Naive B cell (primary cell): Measurements from ENCODE around the gene COL13A1. TPM values are rescaled to one million over a fixed set of nuclear protein-coding genes. Genes with fewer than 3 reads are reported as not detected.

ENCODE experiments used
- ATAC-seq, 2 donors: fragments of 150-1000 bp; cut with Tn5 transposase; 2 replicates each; pipeline ENCODE4 v1.10.0; 2021; ENCODE audit warnings: low read depth in 2 of 2, mild to moderate bottlenecking in 2 of 2, moderate library complexity in 2 of 2
- DNase-seq: peaks from one replicate; pipeline ENCODE4 v3.0.0; 2022
- H3K27ac Mint-ChIP-seq, 6 donors: one replicate each; pipeline ENCODE4 v1.8.0; 2020 to 2022; ENCODE audit warnings: mild to moderate bottlenecking in 6 of 6, mixed read lengths in 6 of 6, moderate library complexity in 5 of 6, inconsistent platforms in 2 of 6
- H3K27me3 Mint-ChIP-seq, 3 donors: one replicate each; pipeline ENCODE4 v1.8.0; 2021 to 2022; ENCODE audit warnings: mixed read lengths in 3 of 3, mild to moderate bottlenecking in 1 of 3
- H3K36me3 Mint-ChIP-seq, 2 donors: one replicate each; pipeline ENCODE4 v1.8.0; 2020 to 2022; ENCODE audit warnings: mixed read lengths in 2 of 2, inconsistent platforms in 1 of 2, mild to moderate bottlenecking in 1 of 2
- H3K4me1 Mint-ChIP-seq, 3 donors: one replicate each; pipeline ENCODE4 v1.8.0; 2020 to 2022; ENCODE audit warnings: mixed read lengths in 3 of 3, inconsistent platforms in 1 of 3, mild to moderate bottlenecking in 1 of 3, moderate library complexity in 1 of 3
- H3K4me3 Mint-ChIP-seq, 8 donors: one replicate each; pipeline ENCODE4 v1.8.0; 2020 to 2022; ENCODE audit warnings: mild to moderate bottlenecking in 8 of 8, mixed read lengths in 8 of 8, moderate library complexity in 8 of 8, inconsistent platforms in 2 of 8
- H3K9me3 Mint-ChIP-seq, 7 donors: one replicate each; pipeline ENCODE4 v1.8.0; 2020 to 2022; ENCODE audit warnings: mixed read lengths in 7 of 7, mild to moderate bottlenecking in 5 of 7, inconsistent platforms in 2 of 7, moderate library complexity in 1 of 7
- polyA plus RNA-seq, 6 donors: library from polyadenylated mRNA; unstranded; fragments of 300-500 nt; fragmentation: Illumina TruSeq; gene quantifications; one replicate each; pipeline ENCODE4 v1.2.3, GENCODE V29; 2021; ENCODE audit warnings: low read depth in 6 of 6

Gene COL13A1
- polyA plus RNA-seq, 6 donors from 2014 or later = not detected

- no peak for DNase-seq
- no peaks in the 10 kb centered on the region for H3K4me1 Mint-ChIP-seq
- no peak overlapping the region for H3K4me3 Mint-ChIP-seq
- H3K27ac Mint-ChIP-seq = no peak overlapping the region
- ATAC-seq = no peak
- H3K27me3 Mint-ChIP-seq = peaks cover 5 to 19% (median 8%) of the 10 kb centered on the region in 3 donors
- peaks cover 0 to 5% of the 10 kb centered on the region in 2 donors for H3K36me3 Mint-ChIP-seq
- peaks cover 0 to 6% (median 1%) of the 10 kb centered on the region in 7 donors for H3K9me3 Mint-ChIP-seq
These were observed 134.4 kb downstream of the COL13A1 start for GRCh38 chr10:69936091-69936490.

DNA sequence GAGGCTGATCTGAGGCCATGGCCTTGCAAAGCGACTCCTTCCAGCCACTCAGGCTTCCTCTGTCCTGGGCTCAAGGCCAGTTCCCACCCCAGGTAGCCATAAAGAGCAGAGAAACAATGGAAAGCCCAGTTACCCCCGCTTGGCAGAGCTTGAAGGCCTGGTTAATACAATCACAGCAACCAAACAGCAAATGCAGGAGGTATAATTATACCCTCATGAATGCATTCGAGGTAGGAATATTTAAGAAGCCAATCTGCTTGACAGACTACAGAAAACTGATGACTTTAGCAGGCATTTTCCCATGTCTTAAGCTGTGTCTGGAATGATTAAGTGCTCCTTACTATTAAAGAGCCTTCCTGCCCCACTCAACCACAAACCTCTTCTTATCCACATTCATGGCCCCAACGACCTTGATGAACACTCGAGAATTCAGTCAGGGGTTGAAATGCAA is 136.9 kb downstream of the COL13A1 start:
- ATAC-seq (no peak), DNase-seq (no peak)
- Mint-ChIP-seq H3K27ac (no peak overlapping the region), H3K4me3 (no peak overlapping the region), H3K36me3 (peaks cover 0 to 11% of the 10 kb centered on the region in 2 donors), H3K27me3 (peaks cover 0 to 8% (median 4%) of the 10 kb centered on the region in 3 donors), H3K4me1 (no peaks in the 10 kb centered on the region), H3K9me3 (peaks cover 0 to 10% (median 1%) of the 10 kb centered on the region in 7 donors)

GRCh38 chr10:69939061-69939460 is 137.4 kb downstream of the COL13A1 start:
- Mint-ChIP-seq H3K27ac (no peak overlapping the region), H3K4me1 (no peaks in the 10 kb centered on the region), H3K9me3 (peaks cover 0 to 10% (median 1%) of the 10 kb centered on the region in 7 donors), H3K36me3 (peaks cover 0 to 11% of the 10 kb centered on the region in 2 donors), H3K4me3 (no peak overlapping the region), H3K27me3 (peaks cover 0 to 8% (median 4%) of the 10 kb centered on the region in 3 donors)
- ATAC-seq = no peak
- DNase-seq = no peak

GRCh38 chr10:69939481-69939880 is 137.8 kb downstream of the COL13A1 start:
- no peak overlapping the region for H3K4me3 Mint-ChIP-seq
- H3K4me1 Mint-ChIP-seq = no peaks in the 10 kb centered on the region
- peaks cover 0 to 8% (median 4%) of the 10 kb centered on the region in 3 donors for H3K27me3 Mint-ChIP-seq
- no peak for ATAC-seq
- DNase-seq = no peak
- H3K9me3 Mint-ChIP-seq = peaks cover 0 to 10% (median 1%) of the 10 kb centered on the region in 7 donors
- H3K36me3 Mint-ChIP-seq = peaks cover 0 to 11% of the 10 kb centered on the region in 2 donors
- no peak overlapping the region for H3K27ac Mint-ChIP-seq

GRCh38 chr10:69941730-69942129 is 140.0 kb downstream of the COL13A1 start:
- no peak overlapping the region for H3K27ac Mint-ChIP-seq
- peaks cover 0 to 10% (median 1%) of the 10 kb centered on the region in 7 donors for H3K9me3 Mint-ChIP-seq

GRCh38 chr10:69943292-69943820 is 141.7 kb downstream of the COL13A1 start:
- Mint-ChIP-seq H3K4me1 (no peaks in the 10 kb centered on the region), H3K27me3 (peaks cover 4 to 8% (median 4%) of the 10 kb centered on the region in 3 donors), H3K9me3 (peaks cover 0 to 10% (median 1%) of the 10 kb centered on the region in 7 donors), H3K27ac (no peak overlapping the region), H3K4me3 (no peak overlapping the region), H3K36me3 (peaks cover 0 to 11% of the 10 kb centered on the region in 2 donors)
- no peak for ATAC-seq
- no peak for DNase-seq

More at GRCh38 chr10:69941730-69942129, 140.0 kb downstream of the COL13A1 start:
- no peak overlapping the region for H3K4me3 Mint-ChIP-seq
- ATAC-seq (no peak), DNase-seq (no peak)
- H3K27me3 Mint-ChIP-seq = peaks cover 4 to 8% (median 4%) of the 10 kb centered on the region in 3 donors
- no peaks in the 10 kb centered on the region for H3K4me1 Mint-ChIP-seq
- H3K36me3 Mint-ChIP-seq = peaks cover 0 to 11% of the 10 kb centered on the region in 2 donors

DNA sequence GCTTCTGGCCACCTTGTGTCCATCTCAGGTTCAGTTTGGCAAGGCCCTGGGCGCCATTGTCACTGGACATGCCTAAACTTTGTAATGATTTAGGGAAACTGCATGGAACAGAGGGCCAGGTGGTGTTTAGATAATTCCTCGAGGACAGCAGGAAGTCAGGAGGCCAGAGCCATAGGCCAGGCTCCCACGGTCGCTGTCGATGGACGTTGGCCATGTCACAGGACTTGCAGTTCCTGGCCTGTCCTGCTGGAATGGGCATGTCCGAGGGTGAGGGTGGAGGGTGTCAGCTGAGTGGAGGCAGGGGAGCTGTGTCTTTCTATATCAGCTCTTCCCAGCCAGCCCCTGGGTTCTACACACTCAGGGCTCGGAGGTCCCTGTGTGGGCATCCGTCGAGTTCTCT is 143.1 kb downstream of the COL13A1 start:
- H3K27me3 Mint-ChIP-seq = peaks cover 4 to 8% (median 5%) of the 10 kb centered on the region in 3 donors
- peaks cover 0 to 10% (median 1%) of the 10 kb centered on the region in 7 donors for H3K9me3 Mint-ChIP-seq
- ATAC-seq (no peak), DNase-seq (no peak)
- H3K27ac Mint-ChIP-seq = no peak overlapping the region
- no peaks in the 10 kb centered on the region for H3K4me1 Mint-ChIP-seq
- H3K36me3 Mint-ChIP-seq = peaks cover 0 to 11% of the 10 kb centered on the region in 2 donors
- H3K4me3 Mint-ChIP-seq = no peak overlapping the region

DNA sequence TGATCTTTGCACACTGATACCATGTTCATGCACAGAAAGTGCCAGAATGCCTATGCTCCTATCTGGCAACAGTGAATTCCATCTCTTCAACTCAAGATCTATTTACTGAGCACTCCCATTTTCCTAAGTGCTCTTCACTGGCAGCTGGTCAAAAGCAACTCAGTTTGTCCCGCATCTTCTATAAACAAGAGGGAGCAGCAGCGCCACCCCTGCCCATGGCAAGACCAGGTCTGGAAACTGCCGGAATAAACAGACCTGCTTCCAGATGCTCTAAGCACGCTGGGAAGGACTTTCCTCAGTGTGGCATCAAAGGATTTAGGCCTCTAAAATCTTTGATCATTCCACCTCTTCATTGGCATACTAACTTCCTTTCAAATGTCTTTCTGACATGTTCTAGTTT is 146.6 kb downstream of the COL13A1 start:
- no peaks in the 10 kb centered on the region for H3K9me3 Mint-ChIP-seq
- DNase-seq (no peak), ATAC-seq (no peak)
- H3K36me3 Mint-ChIP-seq = no peaks in the 10 kb centered on the region
- H3K4me1 Mint-ChIP-seq = peaks cover 0 to 12% (median 2%) of the 10 kb centered on the region in 3 donors
- no peak overlapping the region for H3K27ac Mint-ChIP-seq
- peaks cover 0 to 14% (median 0%) of the 10 kb centered on the region in 3 donors for H3K27me3 Mint-ChIP-seq
- no peak overlapping the region for H3K4me3 Mint-ChIP-seq

DNA sequence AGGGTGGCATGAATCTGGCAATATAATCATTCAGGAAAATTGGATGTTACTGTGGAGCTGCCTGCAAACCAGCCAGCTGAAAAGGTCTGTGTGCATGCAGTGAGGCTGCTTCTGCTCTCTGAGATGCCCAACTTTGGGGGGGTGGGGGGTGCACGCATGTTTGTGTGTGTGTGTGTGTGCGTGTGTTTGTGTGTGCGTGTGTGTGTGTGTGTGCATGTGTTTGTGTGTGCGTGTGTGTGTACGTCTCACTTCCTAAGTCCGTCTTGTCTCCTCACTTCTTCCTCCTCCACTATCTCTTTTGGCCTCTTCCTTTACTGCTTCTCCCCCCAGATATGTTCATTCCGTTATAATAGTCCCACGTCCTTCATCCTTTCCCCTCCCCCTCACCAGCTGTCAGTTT is 148.1 kb downstream of the COL13A1 start:
- Mint-ChIP-seq H3K4me3 (no peak overlapping the region), H3K4me1 (peaks cover 0 to 12% (median 2%) of the 10 kb centered on the region in 3 donors), H3K9me3 (no peaks in the 10 kb centered on the region), H3K27ac (no peak overlapping the region), H3K36me3 (no peaks in the 10 kb centered on the region), H3K27me3 (peaks cover 0 to 14% (median 0%) of the 10 kb centered on the region in 3 donors)
- ATAC-seq (no peak), DNase-seq (no peak)

- Mint-ChIP-seq H3K9me3 (no peaks in the 10 kb centered on the region), H3K36me3 (no peaks in the 10 kb centered on the region), H3K4me1 (peaks cover 0 to 12% (median 2%) of the 10 kb centered on the region in 3 donors), H3K27me3 (peaks cover 0 to 10% (median 0%) of the 10 kb centered on the region in 3 donors), H3K27ac (no peak overlapping the region), H3K4me3 (no peak overlapping the region)
- no peak for ATAC-seq
- no peak for DNase-seq
These were observed 150.0 kb downstream of the COL13A1 start for GRCh38 chr10:69951658-69952057.

GRCh38 chr10:69952069-69952800 is 150.5 kb downstream of the COL13A1 start:
- no peak overlapping the region for H3K27ac Mint-ChIP-seq
- DNase-seq (no peak), ATAC-seq (no peak)
- H3K36me3 Mint-ChIP-seq = no peaks in the 10 kb centered on the region
- H3K4me1 Mint-ChIP-seq = peaks cover 0 to 12% (median 2%) of the 10 kb centered on the region in 3 donors
- H3K9me3 Mint-ChIP-seq = no peaks in the 10 kb centered on the region
- peaks cover 0 to 10% (median 2%) of the 10 kb centered on the region in 3 donors for H3K27me3 Mint-ChIP-seq
- H3K4me3 Mint-ChIP-seq = no peak overlapping the region

- no peaks in the 10 kb centered on the region for H3K36me3 Mint-ChIP-seq
- H3K4me1 Mint-ChIP-seq = peaks cover 0 to 12% (median 2%) of the 10 kb centered on the region in 3 donors
- ATAC-seq = no peak
- no peak overlapping the region for H3K4me3 Mint-ChIP-seq
- H3K27ac Mint-ChIP-seq = no peak overlapping the region
- peaks cover 0 to 10% (median 8%) of the 10 kb centered on the region in 3 donors for H3K27me3 Mint-ChIP-seq
- DNase-seq = no peak
- no peaks in the 10 kb centered on the region for H3K9me3 Mint-ChIP-seq
These were observed 151.1 kb downstream of the COL13A1 start for GRCh38 chr10:69952821-69953221.

DNA sequence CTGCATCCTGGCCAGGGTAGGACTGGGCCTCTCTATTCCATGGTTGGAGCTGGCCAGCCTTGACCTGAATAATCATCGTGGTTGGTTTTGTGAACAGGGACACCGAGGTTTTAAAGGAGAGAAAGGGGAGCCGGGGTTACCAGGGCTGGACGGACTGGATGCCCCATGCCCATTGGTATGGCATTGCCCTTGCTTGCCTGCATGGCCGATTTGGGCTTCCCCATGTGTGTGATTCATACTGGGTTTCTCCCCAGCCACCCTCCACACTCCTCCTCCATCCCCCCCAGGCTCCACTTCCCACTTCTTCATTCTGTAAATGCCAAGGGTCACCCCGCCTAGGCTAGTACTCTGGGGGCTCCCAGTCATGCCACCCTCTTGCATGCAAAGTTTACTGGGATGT is 152.1 kb downstream of the COL13A1 start:
- peaks cover 0 to 12% (median 2%) of the 10 kb centered on the region in 3 donors for H3K4me1 Mint-ChIP-seq
- H3K36me3 Mint-ChIP-seq = no peaks in the 10 kb centered on the region
- peaks cover 0 to 11% (median 10%) of the 10 kb centered on the region in 3 donors for H3K27me3 Mint-ChIP-seq
- H3K9me3 Mint-ChIP-seq = no peaks in the 10 kb centered on the region
- no peak for ATAC-seq
- DNase-seq = no peak
- no peak overlapping the region for H3K27ac Mint-ChIP-seq
- H3K4me3 Mint-ChIP-seq = no peak overlapping the region
